Measurements from ENCODE around the gene CC2D2B. TPM values are rescaled to one million over a fixed set of nuclear protein-coding genes. Genes with fewer than 3 reads are reported as not detected.
"Not testable (repeated sequence)": the region's sequence is repeated elsewhere in the genome, so short reads cannot be mapped to it uniquely, and the experiment has no call there.

CC2D2B gene
- polyA plus RNA-seq, 3 donors, result 1.6 to 2.7 (median 1.8) TPM

DNA sequence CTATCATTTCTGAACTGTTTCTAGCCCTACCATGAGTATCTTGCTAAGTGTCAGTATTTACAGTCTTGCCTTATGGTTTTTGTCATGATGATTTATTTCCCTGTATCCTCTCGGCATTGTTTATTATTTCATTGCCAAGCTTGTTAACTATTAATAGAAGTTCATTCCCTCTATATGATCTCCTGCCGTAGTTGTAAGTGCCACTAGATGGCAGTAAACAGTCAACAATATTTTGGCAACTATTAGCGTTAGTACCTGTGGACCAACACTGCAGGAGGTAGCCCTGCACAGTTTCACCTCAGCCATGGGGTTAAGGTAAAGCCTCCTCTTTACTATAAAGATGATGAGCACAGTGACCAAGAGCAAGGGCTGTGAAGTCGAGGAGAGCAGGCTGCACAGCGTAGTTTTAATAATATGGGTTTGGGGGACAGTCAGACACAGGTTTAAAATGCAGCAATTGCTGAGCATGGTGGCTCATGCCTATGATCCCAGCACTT is 109.5 kb downstream of the CC2D2B start:
- peak; percentile 89 for DNase-seq

DNA sequence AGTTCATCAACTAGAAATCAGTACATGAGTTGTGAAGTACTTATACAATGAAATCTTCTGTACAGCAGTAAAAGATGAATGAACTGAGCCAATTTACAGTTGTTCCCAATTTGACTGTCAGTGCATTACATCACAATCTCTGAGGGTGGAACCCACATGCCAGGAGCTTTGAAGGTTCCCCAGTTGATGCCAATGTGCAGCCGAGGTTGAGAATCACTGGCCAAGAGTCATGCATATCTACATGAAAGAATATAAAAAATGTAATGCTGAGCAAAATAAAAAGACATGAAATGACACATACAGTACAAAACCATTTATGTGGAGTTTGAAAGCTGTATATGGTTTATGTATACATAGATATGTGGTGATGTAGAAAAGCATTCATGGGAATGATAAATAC is 113.6 kb downstream of the CC2D2B start:
- DNase-seq, result no peak

DNA sequence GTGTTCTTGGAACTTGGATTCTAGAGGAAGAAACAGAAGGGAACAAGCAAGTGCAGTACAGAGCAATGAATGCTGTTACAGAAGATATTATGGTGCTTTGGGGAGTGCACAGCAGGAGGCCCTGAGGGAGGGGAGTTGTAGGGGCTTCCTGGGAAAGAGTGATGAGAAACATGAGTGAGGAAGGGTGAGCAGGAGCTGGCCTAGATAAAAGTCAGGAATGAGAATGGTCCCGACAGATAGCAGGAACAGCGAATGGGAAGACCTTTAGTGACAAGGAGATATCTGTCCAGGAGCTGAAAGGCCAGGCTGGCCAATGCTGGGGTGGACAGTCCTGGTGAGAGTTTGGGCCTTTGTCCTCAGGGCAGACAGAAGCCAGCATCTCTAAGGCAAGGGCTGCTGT is 115.0 kb downstream of the CC2D2B start:
- DNase-seq, result no peak

DNA sequence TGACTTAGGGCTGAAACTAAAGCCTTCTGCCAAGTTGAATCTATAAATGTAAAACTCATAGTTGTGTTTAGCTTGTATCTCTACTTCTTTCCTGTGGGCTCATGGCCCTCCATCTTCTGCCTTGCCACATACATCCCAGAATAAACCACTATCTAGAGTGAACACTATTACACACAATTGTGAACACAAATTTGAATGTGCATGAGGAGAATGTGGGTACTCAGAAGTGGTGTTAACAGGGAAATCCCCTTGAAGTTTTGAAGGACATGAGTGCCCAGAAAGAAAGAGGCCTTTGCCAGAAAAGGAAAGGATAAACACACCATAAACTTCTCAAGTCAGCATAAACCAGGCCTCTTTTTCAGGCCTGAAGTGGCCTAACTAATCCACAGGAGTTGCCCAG is 115.4 kb downstream of the CC2D2B start:
- DNase-seq, result no peak

DNA sequence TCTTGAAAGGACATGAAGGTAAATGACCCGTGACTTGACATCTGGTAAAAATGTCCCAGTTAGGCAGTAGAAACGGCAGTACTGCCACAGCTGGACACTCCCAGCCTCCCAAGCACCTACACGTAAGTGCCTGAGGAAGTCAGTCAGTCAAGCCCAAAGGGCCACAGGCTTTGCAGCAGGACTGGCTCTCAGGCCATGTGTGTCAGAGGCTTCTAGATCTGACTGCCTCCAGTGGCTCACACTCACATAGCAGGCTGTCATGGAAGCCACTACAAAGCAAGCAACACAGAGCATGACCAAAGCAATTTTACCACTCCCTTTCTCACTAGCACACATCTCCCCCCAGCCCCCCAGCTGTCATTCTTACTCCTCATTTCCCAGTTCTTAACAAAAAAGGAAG is 117.8 kb downstream of the CC2D2B start:
- no peak for DNase-seq

DNA sequence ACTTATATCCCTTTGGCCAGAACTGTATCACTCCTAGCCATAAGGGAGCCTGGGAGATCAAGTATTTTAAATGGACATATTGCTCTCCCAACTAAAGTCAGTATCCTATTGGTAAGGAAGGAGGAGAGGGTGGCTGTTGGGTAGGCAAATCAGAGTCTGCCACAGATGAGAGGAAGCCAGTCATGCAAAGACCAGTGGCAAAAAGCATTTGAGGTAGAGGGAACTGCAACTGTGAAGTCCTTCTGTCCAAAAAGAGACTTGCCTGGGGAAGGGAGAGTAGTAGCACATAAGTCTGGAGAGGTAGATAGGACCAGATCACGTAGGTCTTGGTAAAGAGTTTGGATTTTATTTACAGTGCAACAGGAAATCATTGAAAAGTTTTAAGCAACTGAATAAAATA is 126.8 kb downstream of the CC2D2B start:
- no peak for DNase-seq

DNA sequence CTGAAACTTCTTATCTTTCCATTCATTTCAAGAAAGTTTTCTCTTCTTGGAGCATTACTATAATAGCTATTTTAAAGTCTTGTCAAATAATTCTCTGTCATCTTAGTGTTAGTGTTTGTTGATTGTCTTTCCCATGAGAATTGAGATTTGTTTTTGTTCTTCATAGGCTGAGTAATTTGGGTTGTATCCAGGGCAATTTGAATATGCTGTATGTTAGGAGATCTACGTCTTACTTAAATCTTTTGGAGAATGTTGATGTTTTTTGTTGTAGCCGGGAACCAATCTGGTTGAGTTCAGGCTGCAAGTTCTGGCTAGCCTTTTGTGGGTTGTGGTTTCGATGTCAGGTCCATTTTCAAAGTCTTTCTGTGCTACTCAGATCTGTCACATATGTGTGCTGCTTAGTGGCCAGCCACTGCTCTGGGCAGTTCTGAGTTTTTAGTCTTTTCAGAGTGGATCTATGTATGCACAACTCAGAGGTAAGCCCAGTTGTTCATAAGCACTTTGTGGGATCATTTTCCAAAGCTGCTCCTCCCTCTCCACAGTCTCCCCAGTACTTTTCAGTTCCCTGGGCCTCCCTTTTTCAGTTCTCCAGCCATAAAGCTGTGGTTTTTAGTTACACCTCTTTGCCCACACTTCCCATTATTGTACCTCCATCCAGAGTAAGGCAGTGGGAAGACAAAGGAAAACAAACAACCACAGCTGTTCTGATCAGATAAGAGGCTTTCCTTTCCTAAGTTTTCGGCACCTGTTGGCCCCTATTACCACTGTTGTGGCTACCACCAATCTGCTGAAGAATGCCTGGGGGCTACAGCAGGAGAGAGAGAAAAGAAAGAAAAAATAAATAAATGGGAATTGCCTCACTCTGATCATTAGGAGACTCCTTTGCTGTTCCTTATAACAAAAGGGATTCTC is 131.0 kb downstream of the CC2D2B start:
- no peak for DNase-seq

DNA sequence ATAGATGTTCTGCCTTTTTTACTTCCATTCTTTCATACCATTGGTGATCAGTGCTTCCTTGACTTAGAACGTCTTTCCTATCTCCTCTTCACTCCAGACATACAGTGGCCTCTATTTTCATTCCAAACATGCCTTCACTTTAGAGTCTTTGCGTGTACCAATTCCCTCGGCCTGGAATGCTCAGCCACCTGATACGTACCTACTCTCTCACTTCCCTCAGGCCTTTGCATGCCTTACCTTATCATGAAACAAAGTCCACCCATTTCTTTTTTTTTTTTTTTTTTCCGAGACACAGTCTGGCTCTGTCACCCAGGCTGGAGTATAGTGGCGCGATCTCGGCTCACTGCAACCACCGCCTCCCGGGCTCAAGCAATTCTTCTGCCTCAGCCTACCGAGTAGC is 133.4 kb downstream of the CC2D2B start:
- DNase-seq, result no peak

DNA sequence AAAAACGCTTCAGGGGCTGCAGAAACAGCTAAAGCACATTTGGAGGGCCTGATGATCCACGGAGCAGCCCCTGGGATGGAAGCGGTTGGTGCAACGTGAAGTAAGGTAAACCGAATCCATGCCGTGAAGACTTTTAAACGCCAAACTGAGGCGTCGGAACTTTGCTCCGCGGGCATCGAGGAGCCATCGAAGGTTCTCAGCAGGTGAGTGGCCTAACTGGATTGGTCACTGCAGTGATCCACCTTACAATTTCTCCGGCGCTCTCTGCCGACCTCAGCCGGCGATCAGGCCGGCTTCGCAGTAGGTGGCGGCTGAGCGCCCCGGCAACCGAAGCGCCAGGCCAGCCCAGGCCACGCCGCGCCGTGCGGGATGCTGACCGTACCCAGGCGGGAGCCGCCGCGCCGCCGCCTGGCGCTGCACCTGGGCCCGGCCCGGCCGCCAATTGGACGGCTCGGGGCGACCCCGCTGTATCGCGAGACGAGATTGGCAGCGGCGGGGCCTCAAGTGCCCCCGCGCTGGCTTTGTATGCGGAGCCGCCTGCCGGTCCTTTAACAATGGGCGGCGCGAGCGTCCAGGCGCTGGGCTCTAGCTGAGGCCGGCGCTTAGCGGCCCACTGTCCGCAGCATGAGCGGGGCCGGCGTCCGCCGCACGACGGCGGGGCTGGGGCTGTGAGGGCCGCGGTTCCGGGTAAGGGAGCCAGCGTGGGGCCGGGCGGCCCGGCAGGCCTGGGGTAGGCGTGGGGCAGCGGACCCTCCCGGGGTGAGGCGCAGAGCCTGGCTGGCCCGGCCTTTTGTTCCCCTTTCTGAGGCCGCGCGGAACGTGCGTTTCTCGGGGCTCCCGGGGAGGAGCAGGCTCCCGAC is 135.5 kb downstream of the CC2D2B start, which contains the start of gene CCNJ:
TSS of gene CCNJ (plus strand) at position 551 of the 860 bp plus-strand sequence. CDS start 811 bp downstream, outside the sequence.
- peak; percentile 90 for DNase-seq

DNA sequence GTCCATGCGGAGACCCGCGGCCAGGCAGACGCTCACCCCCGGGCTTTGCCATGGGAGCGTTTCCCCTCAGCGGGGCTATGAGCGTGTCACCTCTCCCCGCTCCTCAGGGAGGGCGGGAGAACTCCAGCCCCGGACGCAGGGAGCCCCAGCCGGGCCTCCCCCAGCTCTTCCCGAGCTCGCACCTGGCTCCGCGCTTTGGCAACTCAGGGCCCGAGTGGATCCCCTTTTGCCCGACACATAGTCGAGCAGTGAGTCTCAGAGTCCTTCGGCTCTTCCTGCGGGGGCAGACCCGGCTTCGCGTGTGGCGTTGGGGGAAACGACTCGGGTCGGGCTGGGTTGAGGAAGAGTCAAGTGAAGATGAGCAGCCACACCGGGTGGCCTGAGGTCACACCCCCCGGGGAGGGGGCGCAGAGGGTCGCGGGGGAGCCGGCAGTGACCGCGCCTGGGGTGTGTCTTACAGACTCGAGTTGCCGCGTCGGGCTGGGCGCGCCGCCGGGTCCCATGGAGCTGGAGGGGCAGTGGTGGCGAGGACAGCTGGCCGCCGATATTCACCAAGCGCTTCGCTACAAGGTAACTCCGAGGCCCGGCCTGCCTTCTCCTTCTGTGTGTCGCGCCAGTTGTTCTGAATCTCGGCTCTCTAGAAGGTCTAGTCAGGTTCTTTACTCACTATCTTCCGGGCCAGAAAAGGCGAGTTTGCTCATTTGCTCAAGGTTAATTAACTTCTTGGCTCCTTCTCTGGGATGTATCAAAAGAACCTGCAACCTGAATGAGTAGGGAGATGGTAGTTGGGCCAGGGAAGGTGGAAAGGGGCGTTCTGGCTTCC is 136.3 kb downstream of the CC2D2B start:
- DNase-seq, result peak; percentile 44

DNA sequence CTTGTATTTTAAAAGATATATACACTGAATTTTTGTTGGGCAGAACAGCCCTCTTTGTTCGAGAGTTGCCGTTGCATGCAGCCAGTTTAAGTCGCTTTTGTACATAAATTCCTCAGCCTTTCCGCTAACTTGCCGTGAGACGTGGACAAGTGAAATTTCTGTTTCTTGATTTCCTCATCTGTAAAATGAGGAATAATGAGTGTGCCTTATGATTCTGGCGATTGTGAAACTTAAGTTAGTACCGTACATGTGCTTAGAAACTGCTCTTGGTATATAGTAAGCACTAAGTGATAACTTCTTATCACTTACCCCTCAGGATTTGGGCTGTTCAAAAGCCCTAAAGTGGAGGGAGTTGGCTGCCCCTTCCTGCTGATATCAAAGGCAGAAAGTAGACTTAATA is 137.0 kb downstream of the CC2D2B start:
- DNase-seq, result peak; percentile 16

DNA sequence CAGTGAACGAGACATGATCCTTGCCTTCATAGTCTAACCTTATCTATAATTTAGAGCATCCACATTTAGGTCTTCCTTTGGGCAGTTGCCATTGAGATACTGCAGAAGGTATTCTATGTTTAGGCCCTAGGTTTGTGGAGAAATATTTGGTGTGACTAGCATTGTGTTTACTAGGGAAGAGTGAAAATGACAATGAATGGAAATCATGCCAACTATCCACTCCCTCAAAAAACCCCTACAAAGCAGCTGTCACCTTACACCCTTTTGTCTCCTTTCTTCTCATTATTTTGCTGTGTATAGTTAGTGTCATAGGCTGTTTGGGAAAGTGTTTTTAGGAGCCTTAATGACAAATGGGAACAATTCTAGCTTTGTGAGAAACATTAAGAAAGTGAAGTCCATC is 138.8 kb downstream of the CC2D2B start:
- DNase-seq, result no peak

DNA sequence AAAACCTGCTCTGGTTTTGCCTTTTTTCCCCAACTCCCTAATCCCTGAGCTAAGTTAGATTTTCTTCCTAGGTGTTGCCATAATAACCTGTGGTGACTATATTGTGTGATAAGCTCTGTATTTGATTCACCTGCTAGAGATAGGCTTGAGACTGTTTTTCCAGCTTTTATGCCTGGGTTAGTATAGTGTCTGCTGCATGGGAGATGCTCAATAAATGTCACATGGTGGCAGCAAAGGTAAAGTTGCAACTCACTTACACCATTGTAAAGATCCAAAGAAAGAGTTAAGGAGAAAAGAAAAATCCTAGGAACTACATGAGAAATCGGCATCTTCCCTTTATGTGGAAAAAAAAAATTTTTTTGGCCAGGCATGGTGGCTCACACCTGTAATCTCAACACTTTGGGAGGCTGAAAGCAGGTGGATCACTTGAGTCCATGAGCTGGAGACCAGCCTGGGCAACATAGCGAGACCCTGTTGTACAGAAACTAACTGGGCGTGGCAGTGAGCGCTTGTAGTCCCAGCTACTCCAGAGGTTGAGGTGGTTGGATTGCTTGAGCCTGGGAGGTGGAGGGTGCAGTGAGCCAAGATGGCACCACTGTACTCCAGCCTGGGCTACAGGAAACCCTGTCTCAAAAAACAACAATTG is 139.4 kb downstream of the CC2D2B start:
- no peak for DNase-seq

DNA sequence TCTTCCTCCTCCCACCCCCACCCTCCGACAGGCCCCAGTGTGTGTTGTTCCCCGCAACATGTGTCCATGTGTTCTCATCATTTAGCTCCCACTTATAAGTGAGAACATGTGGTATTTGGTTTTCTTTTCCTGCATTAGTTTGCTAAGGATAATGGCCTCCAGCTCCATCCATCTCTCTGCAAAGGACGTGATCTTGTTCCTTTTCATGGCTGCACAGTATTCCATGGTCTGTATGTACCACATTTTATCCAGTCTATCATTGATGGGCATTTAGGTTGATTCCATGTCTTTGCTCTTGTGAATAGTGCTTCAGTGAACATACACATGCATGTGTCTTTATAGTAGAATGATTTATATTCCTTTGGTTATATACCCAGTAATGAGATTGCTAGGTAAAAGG is 140.2 kb downstream of the CC2D2B start:
- DNase-seq, result not testable (repeated sequence)

DNA sequence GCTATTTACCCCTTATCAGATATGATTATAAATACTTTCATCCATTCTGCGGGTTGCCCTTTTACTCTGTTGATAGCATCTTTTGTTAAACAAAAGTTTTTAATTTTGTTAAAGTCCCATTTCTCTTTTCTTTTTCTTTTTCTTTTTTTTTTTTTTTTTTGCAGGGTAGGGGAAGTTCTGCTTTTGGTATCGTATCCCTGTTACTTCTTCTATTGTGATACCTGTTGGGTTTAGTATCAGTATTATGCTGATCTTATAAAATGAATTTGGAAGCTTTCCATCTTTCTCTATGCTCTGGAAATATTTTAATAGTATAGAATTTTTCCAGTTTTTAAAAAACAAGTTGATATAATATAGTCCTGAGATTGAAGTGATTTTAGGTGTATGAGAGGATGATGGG is 141.6 kb downstream of the CC2D2B start:
- DNase-seq, result no peak

DNA sequence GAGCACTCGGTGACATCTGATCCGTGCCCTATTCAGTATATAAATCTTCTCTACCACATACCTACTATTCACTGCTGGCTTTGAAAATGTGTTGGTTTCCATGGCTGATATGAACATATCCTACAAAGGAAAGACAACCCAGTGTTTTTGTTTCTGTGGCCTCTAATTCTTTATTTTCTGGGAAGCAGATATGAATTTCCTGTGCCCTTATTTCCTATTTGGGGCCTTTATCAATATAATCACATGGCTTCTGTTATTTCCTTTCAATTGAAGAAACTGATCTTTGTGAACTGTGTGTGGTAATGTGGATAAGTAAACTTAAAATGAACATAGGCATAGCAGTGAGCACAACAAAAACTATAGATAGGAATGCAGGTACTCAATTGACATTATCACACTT is 146.2 kb downstream of the CC2D2B start:
- DNase-seq, result no peak

DNA sequence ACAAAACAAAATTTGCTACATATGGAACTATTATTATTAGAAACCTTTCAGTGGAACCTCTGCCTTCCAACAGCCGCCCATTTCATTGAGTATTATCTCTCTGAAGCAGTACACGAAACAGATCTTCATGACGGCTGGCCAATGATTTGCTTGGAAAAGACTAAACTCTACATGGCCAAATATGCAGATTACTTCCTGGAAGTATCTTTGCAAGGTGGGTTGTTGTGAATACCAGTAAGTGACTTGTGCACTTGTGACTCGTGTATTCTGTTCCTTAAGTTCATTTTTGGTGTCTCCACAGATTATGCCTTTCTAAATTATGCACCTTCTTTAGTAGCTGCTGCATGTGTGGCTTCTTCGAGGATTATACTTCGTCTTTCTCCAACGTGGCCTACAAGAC is 149.0 kb downstream of the CC2D2B start:
- DNase-seq, result no peak

DNA sequence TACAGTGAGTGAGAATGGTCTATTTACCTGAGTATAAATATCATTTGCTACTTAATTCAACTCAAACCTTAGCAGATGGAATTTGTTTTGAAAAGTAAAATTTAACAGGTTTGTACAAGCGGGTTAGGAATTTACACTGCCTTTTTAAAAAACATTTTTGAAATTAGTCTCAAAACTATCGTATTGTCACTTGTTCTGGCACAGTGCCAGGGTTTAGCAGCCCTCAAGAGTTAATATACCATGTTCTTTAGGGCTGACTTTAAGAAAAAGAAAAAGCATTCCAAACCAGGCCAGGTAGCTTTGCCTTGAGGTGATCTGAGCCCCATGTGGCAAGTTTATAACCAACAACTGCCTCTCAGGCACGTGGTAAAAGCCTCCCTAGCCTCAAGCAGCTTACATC is 153.5 kb downstream of the CC2D2B start:
- DNase-seq, result no peak

DNA sequence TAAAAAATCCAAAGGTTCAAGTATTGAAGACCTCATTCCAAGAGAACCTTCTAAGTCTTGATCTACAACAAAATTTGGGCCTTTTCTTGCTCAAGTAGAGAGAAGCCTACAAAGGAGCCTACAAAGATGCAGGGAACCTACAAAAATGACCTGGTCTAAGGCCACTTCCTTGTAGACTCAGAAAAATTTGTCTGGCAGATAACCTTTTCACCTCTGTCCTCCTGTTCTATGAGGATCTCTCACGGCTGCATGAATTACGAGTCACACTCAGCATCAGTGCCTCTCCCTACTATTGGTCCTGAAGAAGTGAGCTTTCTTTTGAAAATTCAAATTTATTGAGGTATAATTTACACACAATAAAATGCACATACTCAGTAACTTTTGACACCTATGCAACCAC is 164.9 kb downstream of the CC2D2B start:
- DNase-seq, result no peak

DNA sequence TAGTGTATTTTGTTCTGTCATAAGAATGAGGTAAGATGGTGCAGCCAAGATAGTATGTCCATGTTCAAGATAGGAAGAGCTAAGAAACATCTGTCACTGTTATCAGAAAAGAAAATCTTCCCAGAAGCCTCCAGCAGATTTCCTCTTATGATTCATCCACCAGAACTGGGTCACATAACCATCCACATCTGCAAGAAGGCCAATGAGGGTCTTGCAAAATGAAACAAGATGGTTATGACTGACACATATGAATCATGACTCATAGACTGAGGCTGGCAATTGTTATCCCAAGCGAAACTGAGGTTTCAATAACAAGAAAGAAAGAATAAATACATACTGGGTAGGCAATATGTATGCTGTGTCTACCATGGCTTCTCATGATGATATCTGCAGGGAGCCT is 165.9 kb downstream of the CC2D2B start:
- no peak for DNase-seq

DNA sequence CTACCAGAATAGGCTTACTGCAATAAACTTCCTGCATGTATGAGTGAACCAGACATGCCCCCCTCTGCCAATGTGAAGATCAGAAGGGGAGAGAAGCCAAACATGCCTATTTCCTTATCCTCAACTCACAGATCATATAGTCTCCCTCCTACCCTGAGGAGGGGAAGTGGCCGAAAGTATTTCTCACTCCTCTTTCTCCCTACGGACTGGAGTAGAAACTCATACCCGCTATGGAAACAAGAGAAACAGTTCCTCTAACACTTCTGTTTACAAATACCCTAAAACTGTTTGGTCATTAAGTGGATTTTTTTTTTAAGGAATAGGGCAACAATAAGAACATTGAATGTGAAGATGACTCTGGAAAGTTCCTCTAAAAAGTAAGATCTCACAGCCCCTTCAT is 167.0 kb downstream of the CC2D2B start:
- DNase-seq, result no peak

All from renal pelvis (tissue), 4 donors.